GM21786 (cell line): ENCODE results near the gene DENND6B.

Experiments used
- ATAC-seq: cut with Tn5 transposase; IDR thresholded peaks from one replicate; pipeline ENCODE4 v1.9.1; 2021; ENCODE audit not compliant: unreplicated experiment

The DENND6B gene

GRCh38 chr22:50259302-50259701 is 67.5 kb downstream of the DENND6B start:
- no peak for ATAC-seq
